Upper lobe of left lung (tissue), 4 donors: ENCODE data around the gene COQ10A.

Experiments
- EP300 ChIP-seq, 4 donors: sonication (generic); formaldehyde crosslinking; IDR thresholded peaks; one replicate each; pipeline ENCODE4 v1.5.1; 2017; ENCODE audit warnings: antibody characterized with exemption in 4 of 4, control low read depth in 2 of 4
- TF ChIP-seq, protein P1 (sequence below), 6 experiments: fragments of 450-650 bp in 4 of 6; fragments of 200-600 bp in 2 of 6; sonication (generic) in 2 of 6; IDR thresholded peaks; one replicate each; pipeline ENCODE4 v1.5.1; 2016 to 2019; ENCODE audit warnings: antibody characterized with exemption in 6 of 6

DNA sequence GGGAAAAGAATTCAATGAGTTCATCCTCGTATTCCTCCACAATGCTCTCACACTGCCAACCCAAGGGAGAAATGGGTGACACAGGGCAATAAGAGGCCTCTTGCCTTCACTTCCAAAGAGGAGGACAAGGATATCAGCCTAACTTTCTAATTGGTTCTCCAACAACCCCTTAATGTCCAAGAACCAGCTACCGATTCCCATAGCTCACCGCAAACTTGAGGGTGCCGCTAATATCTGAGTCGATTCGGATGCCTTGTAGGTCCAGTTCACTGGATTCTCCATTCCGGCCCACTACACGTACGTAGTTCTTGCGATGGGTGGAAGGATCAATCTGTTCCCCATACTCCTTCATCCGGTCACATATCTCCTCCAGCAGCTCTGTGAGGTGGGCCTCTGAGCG lies 44.3 kb downstream of the COQ10A start:
- no peak for TF ChIP-seq EP300 (IDR thresholded peaks at IDR 0.05)
- TF ChIP-seq, protein P1, sequence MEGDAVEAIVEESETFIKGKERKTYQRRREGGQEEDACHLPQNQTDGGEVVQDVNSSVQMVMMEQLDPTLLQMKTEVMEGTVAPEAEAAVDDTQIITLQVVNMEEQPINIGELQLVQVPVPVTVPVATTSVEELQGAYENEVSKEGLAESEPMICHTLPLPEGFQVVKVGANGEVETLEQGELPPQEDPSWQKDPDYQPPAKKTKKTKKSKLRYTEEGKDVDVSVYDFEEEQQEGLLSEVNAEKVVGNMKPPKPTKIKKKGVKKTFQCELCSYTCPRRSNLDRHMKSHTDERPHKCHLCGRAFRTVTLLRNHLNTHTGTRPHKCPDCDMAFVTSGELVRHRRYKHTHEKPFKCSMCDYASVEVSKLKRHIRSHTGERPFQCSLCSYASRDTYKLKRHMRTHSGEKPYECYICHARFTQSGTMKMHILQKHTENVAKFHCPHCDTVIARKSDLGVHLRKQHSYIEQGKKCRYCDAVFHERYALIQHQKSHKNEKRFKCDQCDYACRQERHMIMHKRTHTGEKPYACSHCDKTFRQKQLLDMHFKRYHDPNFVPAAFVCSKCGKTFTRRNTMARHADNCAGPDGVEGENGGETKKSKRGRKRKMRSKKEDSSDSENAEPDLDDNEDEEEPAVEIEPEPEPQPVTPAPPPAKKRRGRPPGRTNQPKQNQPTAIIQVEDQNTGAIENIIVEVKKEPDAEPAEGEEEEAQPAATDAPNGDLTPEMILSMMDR (IDR thresholded peaks at IDR 0.05), result no peak
